NB4 (cell line): ENCODE data around the gene BBC3.

Experiments used
- MYC ChIP-seq: IDR thresholded peaks from 2 replicates; pipeline ENCODE4 v1.6.1; 2011; ENCODE audit warnings: low read depth, low read length
- POLR2A ChIP-seq: IDR thresholded peaks from 2 replicates; pipeline ENCODE4 v1.6.1; 2011; ENCODE audit warnings: mild to moderate bottlenecking; ENCODE audit not compliant: insufficient read length; ENCODE audit errors: extremely low read depth
- TF ChIP-seq, protein P1 (sequence below): IDR thresholded peaks from one replicate; pipeline ENCODE4 v1.5.1; 2012; ENCODE audit warnings: low read depth, low read length

DNA sequence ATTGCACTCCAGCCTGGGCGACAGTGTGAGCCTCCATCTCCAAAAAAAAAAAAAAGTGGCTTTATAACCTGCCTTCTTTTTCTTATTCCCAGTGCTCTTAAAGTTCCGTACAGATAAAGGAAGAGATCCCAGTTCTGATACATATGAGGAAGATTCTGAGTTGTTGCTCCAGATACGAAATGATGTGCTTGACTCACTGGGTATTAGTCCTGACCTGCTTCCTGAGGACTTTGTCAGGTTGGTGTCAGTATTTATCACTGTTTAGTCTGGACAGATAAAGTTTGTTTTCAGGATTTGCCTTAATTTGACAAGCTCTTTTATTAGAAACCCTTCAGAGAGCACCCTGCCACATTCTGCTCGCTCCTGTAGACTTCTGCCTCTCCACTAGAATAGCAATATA is 33.9 kb downstream of the BBC3 start:
- TF ChIP-seq, protein P1, sequence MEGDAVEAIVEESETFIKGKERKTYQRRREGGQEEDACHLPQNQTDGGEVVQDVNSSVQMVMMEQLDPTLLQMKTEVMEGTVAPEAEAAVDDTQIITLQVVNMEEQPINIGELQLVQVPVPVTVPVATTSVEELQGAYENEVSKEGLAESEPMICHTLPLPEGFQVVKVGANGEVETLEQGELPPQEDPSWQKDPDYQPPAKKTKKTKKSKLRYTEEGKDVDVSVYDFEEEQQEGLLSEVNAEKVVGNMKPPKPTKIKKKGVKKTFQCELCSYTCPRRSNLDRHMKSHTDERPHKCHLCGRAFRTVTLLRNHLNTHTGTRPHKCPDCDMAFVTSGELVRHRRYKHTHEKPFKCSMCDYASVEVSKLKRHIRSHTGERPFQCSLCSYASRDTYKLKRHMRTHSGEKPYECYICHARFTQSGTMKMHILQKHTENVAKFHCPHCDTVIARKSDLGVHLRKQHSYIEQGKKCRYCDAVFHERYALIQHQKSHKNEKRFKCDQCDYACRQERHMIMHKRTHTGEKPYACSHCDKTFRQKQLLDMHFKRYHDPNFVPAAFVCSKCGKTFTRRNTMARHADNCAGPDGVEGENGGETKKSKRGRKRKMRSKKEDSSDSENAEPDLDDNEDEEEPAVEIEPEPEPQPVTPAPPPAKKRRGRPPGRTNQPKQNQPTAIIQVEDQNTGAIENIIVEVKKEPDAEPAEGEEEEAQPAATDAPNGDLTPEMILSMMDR = no peak
- no peak for TF ChIP-seq POLR2A
- no peak for TF ChIP-seq MYC
